ENCODE measurements around the gene ADGRL3. TPM values are rescaled to one million over a fixed set of nuclear protein-coding genes. Genes with fewer than 3 reads are reported as not detected.

Gene ADGRL3
- total and polyA plus RNA-seq, 2 donors (not counting 1 experiment from before 2014, with no cell fraction given) = under 0.01 to 0.05 TPM

DNA sequence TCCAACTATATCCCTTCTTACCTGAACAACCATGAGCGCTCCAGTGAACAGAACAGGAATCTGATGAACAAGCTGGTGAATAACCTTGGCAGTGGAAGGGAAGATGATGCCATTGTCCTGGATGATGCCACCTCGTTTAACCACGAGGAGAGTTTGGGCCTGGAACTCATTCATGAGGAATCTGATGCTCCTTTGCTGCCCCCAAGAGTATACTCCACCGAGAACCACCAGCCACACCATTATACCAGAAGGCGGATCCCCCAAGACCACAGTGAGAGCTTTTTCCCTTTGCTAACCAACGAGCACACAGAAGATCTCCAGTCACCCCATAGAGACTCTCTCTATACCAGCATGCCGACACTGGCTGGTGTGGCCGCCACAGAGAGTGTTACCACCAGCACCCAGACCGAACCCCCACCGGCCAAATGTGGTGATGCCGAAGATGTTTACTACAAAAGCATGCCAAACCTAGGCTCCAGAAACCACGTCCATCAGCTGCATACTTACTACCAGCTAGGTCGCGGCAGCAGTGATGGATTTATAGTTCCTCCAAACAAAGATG is 870.2 kb downstream of the ADGRL3 start:
- TF ChIP-seq EZH2 (IDR thresholded peaks at IDR 0.05; ENCODE audit: low read length, missing control alignments) = no peak
- TF ChIP-seq, protein P1, sequence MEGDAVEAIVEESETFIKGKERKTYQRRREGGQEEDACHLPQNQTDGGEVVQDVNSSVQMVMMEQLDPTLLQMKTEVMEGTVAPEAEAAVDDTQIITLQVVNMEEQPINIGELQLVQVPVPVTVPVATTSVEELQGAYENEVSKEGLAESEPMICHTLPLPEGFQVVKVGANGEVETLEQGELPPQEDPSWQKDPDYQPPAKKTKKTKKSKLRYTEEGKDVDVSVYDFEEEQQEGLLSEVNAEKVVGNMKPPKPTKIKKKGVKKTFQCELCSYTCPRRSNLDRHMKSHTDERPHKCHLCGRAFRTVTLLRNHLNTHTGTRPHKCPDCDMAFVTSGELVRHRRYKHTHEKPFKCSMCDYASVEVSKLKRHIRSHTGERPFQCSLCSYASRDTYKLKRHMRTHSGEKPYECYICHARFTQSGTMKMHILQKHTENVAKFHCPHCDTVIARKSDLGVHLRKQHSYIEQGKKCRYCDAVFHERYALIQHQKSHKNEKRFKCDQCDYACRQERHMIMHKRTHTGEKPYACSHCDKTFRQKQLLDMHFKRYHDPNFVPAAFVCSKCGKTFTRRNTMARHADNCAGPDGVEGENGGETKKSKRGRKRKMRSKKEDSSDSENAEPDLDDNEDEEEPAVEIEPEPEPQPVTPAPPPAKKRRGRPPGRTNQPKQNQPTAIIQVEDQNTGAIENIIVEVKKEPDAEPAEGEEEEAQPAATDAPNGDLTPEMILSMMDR (conservative IDR thresholded peaks at IDR 0.05 in 1 of 2, IDR thresholded peaks at IDR 0.05 in 1 of 2; ENCODE audit: low read depth in 1 of 2, low read length in 2 of 2) = no peak
- H3K36me3 ChIP-seq (ENCODE audit: control insufficient read depth, insufficient read depth, low read length) = no peaks in the 10 kb centered on the region

GRCh38 chr4:62075089-62075488 is 875.0 kb downstream of the ADGRL3 start:
- no peak overlapping the region for H3K9ac ChIP-seq (ENCODE audit: insufficient read depth, low read length)
- H3K9me3 ChIP-seq (ENCODE audit: control insufficient read depth, insufficient read depth, low read depth, low read length) = no peaks in the 10 kb centered on the region

More for the DNA sequence above, 870.2 kb downstream of the ADGRL3 start:
- Histone ChIP-seq H3K79me2 (ENCODE audit: control insufficient read depth, insufficient read depth, low read length) (no peaks in the 10 kb centered on the region), H3K27ac (ENCODE audit: insufficient read depth, low read length) (no peak overlapping the region), H3K27me3 (ENCODE audit: control insufficient read depth, insufficient read depth, low read length) (no peaks in the 10 kb centered on the region), H3K4me3 (replicated peaks in 1 of 4; ENCODE audit: control extremely low read depth in 1 of 4, insufficient read depth in 1 of 4, low read depth in 3 of 4, low read length in 4 of 4) (no peak overlapping the region), H4K20me1 (ENCODE audit: control insufficient read depth, extremely low read depth, insufficient read depth, low read length) (no peaks in the 10 kb centered on the region), H3K9ac (ENCODE audit: insufficient read depth, low read length) (no peak overlapping the region), H3K4me1 (ENCODE audit: control insufficient read depth, extremely low read depth, insufficient read depth, low read length) (no peaks in the 10 kb centered on the region), H3K4me2 (ENCODE audit: extremely low read depth, insufficient read depth, low read length) (no peak overlapping the region), H3K9me3 (ENCODE audit: control insufficient read depth, insufficient read depth, low read depth, low read length) (no peaks in the 10 kb centered on the region), H2AFZ (ENCODE audit: low read length) (no peak overlapping the region)
- no peak for DNase-seq (ENCODE audit: low read depth in 2 of 2)

DNA sequence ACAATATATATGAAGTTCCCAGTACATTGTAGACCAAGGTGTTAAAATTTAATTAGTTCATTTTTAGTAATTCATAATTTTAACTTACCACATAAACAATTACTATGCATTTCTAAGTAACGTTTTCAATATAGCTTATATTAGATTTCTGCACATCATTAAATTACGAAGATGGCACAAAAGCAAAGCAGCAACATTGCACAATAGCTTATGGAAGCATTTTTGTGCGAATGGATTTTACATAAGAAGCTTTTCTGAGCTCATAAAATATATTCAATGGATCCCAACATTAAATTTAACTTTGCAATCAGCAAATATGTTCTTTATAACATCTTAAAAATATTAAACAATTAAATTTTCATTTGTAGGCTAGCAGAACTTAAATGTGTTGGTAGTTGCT is 875.4 kb downstream of the ADGRL3 start:
- no peaks in the 10 kb centered on the region for H3K27me3 ChIP-seq (ENCODE audit: control insufficient read depth, insufficient read depth, low read length)
- H3K4me3 ChIP-seq (replicated peaks in 1 of 4; ENCODE audit: control extremely low read depth in 1 of 4, insufficient read depth in 1 of 4, low read depth in 3 of 4, low read length in 4 of 4) = no peak overlapping the region
- no peaks in the 10 kb centered on the region for H3K4me1 ChIP-seq (ENCODE audit: control insufficient read depth, extremely low read depth, insufficient read depth, low read length)
- no peak overlapping the region for H3K27ac ChIP-seq (ENCODE audit: insufficient read depth, low read length)
- H3K9me3 ChIP-seq (ENCODE audit: control insufficient read depth, insufficient read depth, low read depth, low read length) = no peaks in the 10 kb centered on the region
- no peaks in the 10 kb centered on the region for H4K20me1 ChIP-seq (ENCODE audit: control insufficient read depth, extremely low read depth, insufficient read depth, low read length)
- TF ChIP-seq, protein P1 (conservative IDR thresholded peaks at IDR 0.05 in 1 of 2, IDR thresholded peaks at IDR 0.05 in 1 of 2; ENCODE audit: low read depth in 1 of 2, low read length in 2 of 2) = no peak
- no peak for TF ChIP-seq EZH2 (IDR thresholded peaks at IDR 0.05; ENCODE audit: low read length, missing control alignments)
- H3K36me3 ChIP-seq (ENCODE audit: control insufficient read depth, insufficient read depth, low read length) = no peaks in the 10 kb centered on the region
- no peak for DNase-seq (ENCODE audit: low read depth in 2 of 2)
- H3K4me2 ChIP-seq (ENCODE audit: extremely low read depth, insufficient read depth, low read length) = no peak overlapping the region
- H2AFZ ChIP-seq (ENCODE audit: low read length) = no peak overlapping the region
- H3K9ac ChIP-seq (ENCODE audit: insufficient read depth, low read length) = no peak overlapping the region
- no peaks in the 10 kb centered on the region for H3K79me2 ChIP-seq (ENCODE audit: control insufficient read depth, insufficient read depth, low read length)

More at GRCh38 chr4:62075089-62075488, 875.0 kb downstream of the ADGRL3 start:
- Histone ChIP-seq H4K20me1 (ENCODE audit: control insufficient read depth, extremely low read depth, insufficient read depth, low read length) (no peaks in the 10 kb centered on the region), H3K4me1 (ENCODE audit: control insufficient read depth, extremely low read depth, insufficient read depth, low read length) (no peaks in the 10 kb centered on the region), H3K79me2 (ENCODE audit: control insufficient read depth, insufficient read depth, low read length) (no peaks in the 10 kb centered on the region), H3K4me3 (replicated peaks in 1 of 4; ENCODE audit: control extremely low read depth in 1 of 4, insufficient read depth in 1 of 4, low read depth in 3 of 4, low read length in 4 of 4) (no peak overlapping the region), H2AFZ (ENCODE audit: low read length) (no peak overlapping the region), H3K4me2 (ENCODE audit: extremely low read depth, insufficient read depth, low read length) (no peak overlapping the region), H3K27me3 (ENCODE audit: control insufficient read depth, insufficient read depth, low read length) (no peaks in the 10 kb centered on the region), H3K27ac (ENCODE audit: insufficient read depth, low read length) (no peak overlapping the region), H3K36me3 (ENCODE audit: control insufficient read depth, insufficient read depth, low read length) (no peaks in the 10 kb centered on the region)
- DNase-seq (ENCODE audit: low read depth in 2 of 2) = no peak
- TF ChIP-seq EZH2 (IDR thresholded peaks at IDR 0.05; ENCODE audit: low read length, missing control alignments) = no peak
- TF ChIP-seq, protein P1 (conservative IDR thresholded peaks at IDR 0.05 in 1 of 2, IDR thresholded peaks at IDR 0.05 in 1 of 2; ENCODE audit: low read depth in 1 of 2, low read length in 2 of 2) = no peak
